ENCODE measurements around the gene DLEC1. TPM values are rescaled to one million over a fixed set of nuclear protein-coding genes. Genes with fewer than 3 reads are reported as not detected.
A peak's percentile ranks its signal among the peaks of the same experiment; 100 is the strongest.

Gene DLEC1
- total RNA-seq, 1 donor from 2014 or later: 0.54 TPM

DNA sequence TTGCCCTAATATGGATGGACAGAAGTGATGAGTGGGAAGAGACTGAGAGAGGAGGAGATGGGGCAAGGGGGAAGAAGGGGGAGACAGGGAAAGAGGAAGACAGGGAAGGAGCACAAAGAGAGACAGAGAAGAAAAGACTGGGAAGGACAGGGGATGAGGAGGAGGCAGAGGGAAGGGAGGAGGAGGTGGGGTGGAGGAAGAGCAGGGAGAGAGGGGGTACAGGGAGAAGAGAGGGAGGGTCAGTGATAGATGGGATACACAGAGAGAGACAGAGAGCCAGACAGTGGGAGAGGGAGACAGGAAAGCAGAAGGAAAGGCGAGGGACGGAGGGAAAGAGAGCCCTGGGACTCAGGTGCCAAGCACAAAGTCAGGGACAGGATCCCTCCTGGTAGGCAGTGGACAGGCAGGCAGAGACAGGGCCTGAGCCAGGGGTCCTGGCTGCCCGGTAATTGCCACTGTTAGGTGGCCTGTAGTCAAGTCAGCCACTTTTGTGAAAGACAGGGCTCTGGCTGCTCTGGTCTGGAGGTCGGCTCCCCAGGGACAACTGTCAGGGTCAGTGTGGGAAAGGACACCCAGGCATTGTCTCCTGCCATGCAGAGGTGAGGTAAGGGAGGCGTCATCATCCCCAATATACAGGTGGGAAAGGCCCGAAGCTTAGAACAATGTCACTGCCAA lies 38.6 kb upstream of the DLEC1 start:
- DNase-seq (ENCODE audit: low read depth) (no peak), FAIRE-seq (no peak)
- Histone ChIP-seq H3K4me2 (ENCODE audit: low read length) (no peak overlapping the region), H3K9me3 (ENCODE audit: insufficient read depth, low read depth, low read length) (no peaks in the 10 kb centered on the region), H3K4me3 (ENCODE audit: insufficient read depth, low read depth, low read length) (no peak overlapping the region), H4K20me1 (ENCODE audit: insufficient read depth, low read length) (peaks cover 6% of the 10 kb centered on the region), H3K27me3 (ENCODE audit: insufficient read depth, low read length) (no peaks in the 10 kb centered on the region), H3K9ac (ENCODE audit: low read length) (no peak overlapping the region), H2AFZ (ENCODE audit: low read depth, low read length) (no peak overlapping the region), H3K4me1 (ENCODE audit: insufficient read depth, low read length) (peaks cover 12% of the 10 kb centered on the region), H3K27ac (ENCODE audit: low read depth, low read length) (no peak overlapping the region), H3K79me2 (ENCODE audit: insufficient read depth, low read length) (no peaks in the 10 kb centered on the region), H3K36me3 (ENCODE audit: insufficient read depth, low read length) (no peaks in the 10 kb centered on the region)
- H3K27ac Mint-ChIP-seq (ENCODE audit: unreplicated experiment): peak overlapping the region; percentile 10
- H3K4me1 Mint-ChIP-seq (ENCODE audit: low read depth, unreplicated experiment): peaks cover 5% of the 10 kb centered on the region
- H3K36me3 Mint-ChIP-seq (ENCODE audit: low read depth, unreplicated experiment): no peaks in the 10 kb centered on the region
- peaks cover 4% of the 10 kb centered on the region for H3K27me3 Mint-ChIP-seq (ENCODE audit: low read depth, unreplicated experiment)
- no peak for TF ChIP-seq EZH2 (IDR thresholded peaks at IDR 0.05; ENCODE audit: insufficient read depth, low read length)
- TF ChIP-seq, protein P1, sequence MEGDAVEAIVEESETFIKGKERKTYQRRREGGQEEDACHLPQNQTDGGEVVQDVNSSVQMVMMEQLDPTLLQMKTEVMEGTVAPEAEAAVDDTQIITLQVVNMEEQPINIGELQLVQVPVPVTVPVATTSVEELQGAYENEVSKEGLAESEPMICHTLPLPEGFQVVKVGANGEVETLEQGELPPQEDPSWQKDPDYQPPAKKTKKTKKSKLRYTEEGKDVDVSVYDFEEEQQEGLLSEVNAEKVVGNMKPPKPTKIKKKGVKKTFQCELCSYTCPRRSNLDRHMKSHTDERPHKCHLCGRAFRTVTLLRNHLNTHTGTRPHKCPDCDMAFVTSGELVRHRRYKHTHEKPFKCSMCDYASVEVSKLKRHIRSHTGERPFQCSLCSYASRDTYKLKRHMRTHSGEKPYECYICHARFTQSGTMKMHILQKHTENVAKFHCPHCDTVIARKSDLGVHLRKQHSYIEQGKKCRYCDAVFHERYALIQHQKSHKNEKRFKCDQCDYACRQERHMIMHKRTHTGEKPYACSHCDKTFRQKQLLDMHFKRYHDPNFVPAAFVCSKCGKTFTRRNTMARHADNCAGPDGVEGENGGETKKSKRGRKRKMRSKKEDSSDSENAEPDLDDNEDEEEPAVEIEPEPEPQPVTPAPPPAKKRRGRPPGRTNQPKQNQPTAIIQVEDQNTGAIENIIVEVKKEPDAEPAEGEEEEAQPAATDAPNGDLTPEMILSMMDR (IDR thresholded peaks at IDR 0.05; ENCODE audit: insufficient read depth, low read depth, low read length): no peak
- H3K9me3 Mint-ChIP-seq (ENCODE audit: unreplicated experiment): no peaks in the 10 kb centered on the region
- no peak overlapping the region for H3K4me3 Mint-ChIP-seq (ENCODE audit: unreplicated experiment)

DNA sequence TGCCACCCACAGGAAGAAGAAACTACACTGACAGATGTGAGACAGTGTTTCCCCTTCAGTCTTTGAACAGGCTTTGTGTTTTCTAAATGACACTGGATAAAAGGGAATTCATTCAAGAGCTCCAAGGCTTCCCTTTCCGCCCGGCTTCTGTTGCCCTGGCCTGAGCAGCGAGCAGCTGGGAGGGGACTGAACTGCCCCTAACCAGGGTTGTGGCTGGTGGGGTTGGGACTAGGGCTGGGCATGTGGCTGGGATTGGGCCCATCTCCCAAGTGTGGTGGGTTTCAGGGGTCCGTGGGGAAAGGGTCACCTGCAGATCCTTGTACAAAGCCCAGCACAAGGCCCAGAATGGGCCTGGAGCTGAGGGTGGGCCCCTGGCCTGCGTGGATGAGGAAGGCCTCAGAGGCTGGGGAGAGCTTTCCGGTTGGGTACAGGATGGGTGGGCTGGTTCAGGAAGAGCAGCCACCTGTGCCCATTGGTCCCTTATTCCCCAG lies 38.0 kb upstream of the DLEC1 start:
- H3K27ac ChIP-seq (ENCODE audit: low read depth, low read length): no peak overlapping the region
- no peak for DNase-seq (ENCODE audit: low read depth)
- no peaks in the 10 kb centered on the region for H3K27me3 ChIP-seq (ENCODE audit: insufficient read depth, low read length)
- no peaks in the 10 kb centered on the region for H3K79me2 ChIP-seq (ENCODE audit: insufficient read depth, low read length)
- H3K4me3 Mint-ChIP-seq (ENCODE audit: unreplicated experiment): no peak overlapping the region
- H3K4me3 ChIP-seq (ENCODE audit: insufficient read depth, low read depth, low read length): no peak overlapping the region
- no peak overlapping the region for H3K27ac Mint-ChIP-seq (ENCODE audit: unreplicated experiment)
- peaks cover 12% of the 10 kb centered on the region for H3K4me1 ChIP-seq (ENCODE audit: insufficient read depth, low read length)
- H3K36me3 Mint-ChIP-seq (ENCODE audit: low read depth, unreplicated experiment): no peaks in the 10 kb centered on the region
- H3K4me2 ChIP-seq (ENCODE audit: low read length): no peak overlapping the region
- H3K36me3 ChIP-seq (ENCODE audit: insufficient read depth, low read length): no peaks in the 10 kb centered on the region
- H3K27me3 Mint-ChIP-seq (ENCODE audit: low read depth, unreplicated experiment): peaks cover 4% of the 10 kb centered on the region
- TF ChIP-seq, protein P1 (IDR thresholded peaks at IDR 0.05; ENCODE audit: insufficient read depth, low read depth, low read length): no peak
- TF ChIP-seq EZH2 (IDR thresholded peaks at IDR 0.05; ENCODE audit: insufficient read depth, low read length): no peak
- peaks cover 6% of the 10 kb centered on the region for H4K20me1 ChIP-seq (ENCODE audit: insufficient read depth, low read length)
- no peak for FAIRE-seq
- no peak overlapping the region for H2AFZ ChIP-seq (ENCODE audit: low read depth, low read length)
- peaks cover 5% of the 10 kb centered on the region for H3K4me1 Mint-ChIP-seq (ENCODE audit: low read depth, unreplicated experiment)
- H3K9me3 ChIP-seq (ENCODE audit: insufficient read depth, low read depth, low read length): no peaks in the 10 kb centered on the region
- no peak overlapping the region for H3K9ac ChIP-seq (ENCODE audit: low read length)
- no peaks in the 10 kb centered on the region for H3K9me3 Mint-ChIP-seq (ENCODE audit: unreplicated experiment)

DNA sequence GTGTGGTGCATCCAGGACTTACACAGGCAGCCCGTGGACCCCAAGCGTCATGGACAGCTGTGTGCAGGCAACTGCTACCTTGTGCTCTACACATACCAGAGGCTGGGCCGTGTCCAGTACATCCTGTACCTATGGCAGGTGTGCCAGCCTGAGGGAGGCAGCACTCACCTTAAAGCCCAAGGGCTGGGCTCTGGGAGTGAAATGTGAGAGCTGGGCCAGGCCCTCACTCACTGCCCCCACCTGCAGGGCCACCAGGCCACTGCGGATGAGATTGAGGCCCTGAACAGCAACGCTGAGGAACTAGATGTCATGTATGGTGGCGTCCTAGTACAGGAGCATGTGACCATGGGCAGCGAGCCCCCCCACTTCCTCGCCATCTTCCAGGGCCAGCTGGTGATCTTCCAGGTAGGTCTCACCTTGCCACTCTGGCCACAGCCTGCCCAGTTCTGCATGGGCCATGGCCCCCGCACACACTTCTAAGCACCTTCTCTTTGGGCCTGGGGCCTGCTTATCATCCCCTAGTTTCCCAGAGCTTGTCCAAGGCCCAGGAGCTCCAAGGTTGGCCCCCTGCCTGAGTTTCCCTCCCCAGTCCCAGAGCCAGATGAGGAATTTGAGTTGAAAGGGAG lies 37.4 kb upstream of the DLEC1 start:
- H3K9me3 ChIP-seq (ENCODE audit: insufficient read depth, low read depth, low read length): no peaks in the 10 kb centered on the region
- no peaks in the 10 kb centered on the region for H3K79me2 ChIP-seq (ENCODE audit: insufficient read depth, low read length)
- H3K9ac ChIP-seq (ENCODE audit: low read length): no peak overlapping the region
- H3K27me3 Mint-ChIP-seq (ENCODE audit: low read depth, unreplicated experiment): peaks cover 4% of the 10 kb centered on the region
- no peaks in the 10 kb centered on the region for H3K36me3 ChIP-seq (ENCODE audit: insufficient read depth, low read length)
- no peak overlapping the region for H2AFZ ChIP-seq (ENCODE audit: low read depth, low read length)
- H3K27ac ChIP-seq (ENCODE audit: low read depth, low read length): no peak overlapping the region
- FAIRE-seq (no peak), DNase-seq (ENCODE audit: low read depth) (no peak)
- peaks cover 6% of the 10 kb centered on the region for H4K20me1 ChIP-seq (ENCODE audit: insufficient read depth, low read length)
- no peak for TF ChIP-seq EZH2 (IDR thresholded peaks at IDR 0.05; ENCODE audit: insufficient read depth, low read length)
- TF ChIP-seq, protein P1 (IDR thresholded peaks at IDR 0.05; ENCODE audit: insufficient read depth, low read depth, low read length): no peak
- no peak overlapping the region for H3K4me3 ChIP-seq (ENCODE audit: insufficient read depth, low read depth, low read length)
- H3K4me1 ChIP-seq (ENCODE audit: insufficient read depth, low read length): peaks cover 12% of the 10 kb centered on the region
- no peaks in the 10 kb centered on the region for H3K9me3 Mint-ChIP-seq (ENCODE audit: unreplicated experiment)
- H3K4me3 Mint-ChIP-seq (ENCODE audit: unreplicated experiment): no peak overlapping the region
- no peak overlapping the region for H3K4me2 ChIP-seq (ENCODE audit: low read length)
- no peaks in the 10 kb centered on the region for H3K36me3 Mint-ChIP-seq (ENCODE audit: low read depth, unreplicated experiment)
- H3K4me1 Mint-ChIP-seq (ENCODE audit: low read depth, unreplicated experiment): peaks cover 5% of the 10 kb centered on the region
- no peak overlapping the region for H3K27ac Mint-ChIP-seq (ENCODE audit: unreplicated experiment)
- no peaks in the 10 kb centered on the region for H3K27me3 ChIP-seq (ENCODE audit: insufficient read depth, low read length)
